GM21576 (cell line): ENCODE results near the gene TCEANC.
"Not testable (repeated sequence)": the region's sequence is repeated elsewhere in the genome, so short reads cannot be mapped to it uniquely, and the experiment has no call there.

ENCODE experiments used
- ATAC-seq: cut with Tn5 transposase; IDR thresholded peaks from one replicate; pipeline ENCODE4 v1.9.1; 2021; ENCODE audit warnings: mild to moderate bottlenecking, moderate library complexity; ENCODE audit not compliant: unreplicated experiment

Gene TCEANC, protein sequence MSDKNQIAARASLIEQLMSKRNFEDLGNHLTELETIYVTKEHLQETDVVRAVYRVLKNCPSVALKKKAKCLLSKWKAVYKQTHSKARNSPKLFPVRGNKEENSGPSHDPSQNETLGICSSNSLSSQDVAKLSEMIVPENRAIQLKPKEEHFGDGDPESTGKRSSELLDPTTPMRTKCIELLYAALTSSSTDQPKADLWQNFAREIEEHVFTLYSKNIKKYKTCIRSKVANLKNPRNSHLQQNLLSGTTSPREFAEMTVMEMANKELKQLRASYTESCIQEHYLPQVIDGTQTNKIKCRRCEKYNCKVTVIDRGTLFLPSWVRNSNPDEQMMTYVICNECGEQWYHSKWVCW

DNA sequence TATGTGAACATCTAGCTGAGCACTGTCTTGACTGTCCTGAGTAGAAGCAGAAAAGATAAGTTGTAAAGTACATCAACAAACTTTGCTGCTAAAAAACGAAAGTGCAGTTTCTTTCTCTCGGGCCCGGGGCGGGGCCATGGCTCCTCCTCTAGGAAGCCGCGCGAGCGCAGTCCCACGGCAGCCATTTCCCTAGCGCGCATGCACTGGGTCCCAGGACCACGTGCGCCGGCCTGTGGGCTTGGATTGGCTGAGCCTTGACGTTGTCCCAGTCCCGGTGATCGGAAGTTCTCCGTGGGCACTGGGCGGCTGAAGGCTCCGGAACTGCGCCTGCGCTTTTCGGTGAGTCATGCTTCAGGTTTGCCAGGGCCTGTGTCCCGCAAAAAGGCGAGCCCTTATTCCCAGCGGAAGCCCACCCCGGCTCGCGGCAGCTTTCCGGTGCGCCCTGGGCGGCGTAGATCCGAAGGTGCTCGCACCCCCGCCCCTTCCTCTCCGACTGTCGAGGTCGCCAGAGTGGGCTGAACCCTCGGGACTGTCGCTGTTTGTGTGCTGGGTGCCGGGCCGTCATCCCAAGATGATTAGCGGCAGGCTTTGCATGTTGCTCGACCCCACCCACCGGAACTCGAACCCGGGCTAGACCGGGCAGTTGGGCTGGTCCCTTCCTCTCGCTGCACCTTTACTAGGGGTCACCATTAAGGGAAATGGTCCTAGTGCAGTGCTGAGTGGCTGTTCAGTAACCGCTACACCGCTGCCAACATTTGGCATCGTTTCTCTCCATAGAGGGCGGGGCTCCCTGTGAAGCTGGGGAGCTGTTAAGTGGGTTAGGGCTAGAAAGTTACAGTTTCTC lies at the start of gene TCEANC:
Gene TCEANC (plus strand): TSS at position 292 of the 844 bp plus-strand sequence. CDS start 9,368 bp downstream, outside the sequence.
- ATAC-seq, result peak; percentile 97

GRCh38 chrX:13605611-13606010 lies 47.3 kb upstream of the TCEANC start:
- no peak for ATAC-seq

DNA sequence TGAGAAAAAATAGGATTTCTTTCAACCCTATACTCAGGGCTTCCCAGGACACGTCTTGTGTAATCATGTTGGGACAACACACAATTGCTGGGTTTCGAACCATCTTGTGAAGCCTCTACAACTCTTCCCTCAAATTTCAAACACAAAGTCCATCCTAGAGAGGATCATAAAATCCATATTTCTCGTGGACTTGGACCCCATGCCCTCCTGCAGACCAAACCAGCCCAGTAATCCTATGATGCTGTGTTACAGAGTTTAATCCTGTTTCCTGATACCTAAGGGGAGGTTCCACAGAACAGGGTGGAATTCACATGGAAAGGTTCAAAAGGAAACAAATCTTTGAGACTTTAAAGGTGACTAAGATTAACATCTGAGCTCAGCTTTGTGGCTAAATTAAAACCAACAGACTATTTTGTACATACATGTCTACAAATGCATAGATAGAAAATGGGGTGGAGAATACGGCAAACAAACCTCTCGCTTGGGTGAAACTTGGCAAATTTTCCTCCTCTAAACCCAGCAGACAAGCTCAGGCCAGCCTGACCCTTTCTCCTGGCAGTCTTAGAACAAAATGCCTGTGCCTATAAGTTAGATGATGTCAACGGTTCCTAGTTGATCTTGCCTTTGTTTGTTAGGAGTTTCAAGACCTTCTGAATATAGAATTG lies 45.5 kb upstream of the TCEANC start:
- ATAC-seq, result no peak

DNA sequence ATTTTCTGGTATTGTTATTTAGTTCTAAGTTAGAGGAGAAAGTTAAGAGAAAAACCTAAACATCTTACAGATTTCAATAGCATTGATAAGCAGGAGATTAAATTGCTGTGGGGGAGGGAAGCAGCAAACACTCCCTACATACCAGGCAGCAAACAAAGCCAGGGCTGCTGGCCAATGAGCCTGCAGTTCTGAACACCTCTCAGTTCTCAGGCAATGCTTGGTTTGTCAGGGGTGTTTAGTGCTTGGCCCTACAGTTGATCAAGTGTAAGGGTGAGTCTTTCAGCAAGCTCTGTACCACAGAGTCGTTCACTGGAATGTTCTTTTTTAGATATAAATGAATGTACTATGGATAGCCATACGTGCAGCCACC lies 45.0 kb upstream of the TCEANC start:
- ATAC-seq, result no peak

DNA sequence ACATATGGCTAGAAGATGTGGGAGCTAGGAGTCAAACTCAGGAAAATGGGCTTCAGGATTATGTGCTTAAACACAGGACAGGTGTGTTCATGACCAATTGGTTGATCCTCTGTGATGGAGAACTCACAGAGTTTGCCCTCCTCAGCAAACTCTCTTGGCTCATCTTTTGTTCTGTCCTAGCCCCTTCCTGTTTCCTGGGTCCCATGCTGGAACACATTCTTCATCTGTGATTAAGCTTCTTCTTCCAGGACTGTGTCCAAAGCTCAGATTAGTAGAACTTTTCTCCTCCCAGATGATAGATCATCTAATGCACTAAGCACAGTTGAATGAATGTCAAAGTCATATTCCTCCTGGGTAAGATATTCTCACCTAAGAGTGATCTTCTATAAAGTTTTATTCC lies 38.8 kb upstream of the TCEANC start:
- no peak for ATAC-seq

GRCh38 chrX:13620207-13620606 lies 32.7 kb upstream of the TCEANC start:
- no peak for ATAC-seq

- no peak for ATAC-seq
These were observed 30.5 kb upstream of the TCEANC start for GRCh38 chrX:13622401-13622964.

DNA sequence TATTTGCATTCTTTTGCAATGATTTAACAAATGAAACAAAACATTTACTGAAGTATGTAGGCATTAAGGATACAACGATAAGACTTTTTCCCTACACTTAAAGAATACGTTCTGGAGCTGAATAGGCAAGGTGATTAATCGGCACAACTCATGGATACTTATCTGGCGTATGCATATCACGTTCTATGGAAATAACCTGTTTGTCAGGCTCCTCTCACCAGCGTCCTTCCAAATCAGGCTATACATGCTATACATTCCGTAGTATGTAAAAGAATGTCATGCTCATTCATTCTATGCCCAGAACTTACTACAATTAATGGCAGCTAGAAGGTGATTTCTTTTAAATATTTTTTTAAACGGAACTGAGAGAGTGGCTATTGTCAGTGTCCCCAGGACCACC lies 25.6 kb upstream of the TCEANC start:
- ATAC-seq, result no peak

- ATAC-seq, result not testable (repeated sequence)
These were observed 15.7 kb upstream of the TCEANC start for GRCh38 chrX:13637224-13637623.

DNA sequence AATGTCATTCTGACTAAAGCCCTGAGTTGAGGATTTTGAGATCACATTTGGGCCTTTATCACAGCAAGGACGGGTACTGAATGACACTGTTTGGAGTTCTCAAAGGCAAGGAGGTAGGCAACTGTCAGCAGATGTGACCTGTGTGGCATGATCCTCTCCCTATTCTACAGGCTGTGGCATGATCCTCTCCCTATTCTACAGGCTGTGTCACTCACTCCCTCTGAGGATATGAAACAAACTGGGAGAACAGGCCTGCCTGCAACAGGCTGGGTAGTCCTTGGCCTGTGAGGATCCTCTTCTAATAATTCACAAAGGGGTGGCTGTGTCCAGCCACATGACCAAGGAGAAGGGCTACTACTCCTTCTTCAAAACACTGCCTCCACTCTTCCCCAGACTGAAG lies 14.9 kb upstream of the TCEANC start:
- no peak for ATAC-seq

DNA sequence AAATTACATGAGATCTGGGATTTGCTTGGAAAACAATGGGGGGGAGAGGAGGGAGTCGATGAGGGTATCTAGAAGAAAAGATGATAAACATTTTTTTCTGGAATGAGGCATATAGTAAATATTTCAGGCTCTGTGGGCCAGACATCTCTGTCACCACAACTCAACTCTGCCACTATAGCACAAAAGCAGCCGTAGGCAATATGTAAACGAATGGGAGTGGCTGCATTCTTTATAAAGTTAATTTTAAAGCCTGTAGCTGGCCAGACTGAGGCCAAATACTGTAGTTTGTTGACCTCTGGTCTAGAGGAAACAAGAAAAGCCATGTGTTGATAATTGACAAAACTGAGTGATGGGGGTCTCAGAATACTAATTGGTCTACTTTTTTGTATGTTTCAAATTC lies 14.1 kb upstream of the TCEANC start:
- no peak for ATAC-seq

DNA sequence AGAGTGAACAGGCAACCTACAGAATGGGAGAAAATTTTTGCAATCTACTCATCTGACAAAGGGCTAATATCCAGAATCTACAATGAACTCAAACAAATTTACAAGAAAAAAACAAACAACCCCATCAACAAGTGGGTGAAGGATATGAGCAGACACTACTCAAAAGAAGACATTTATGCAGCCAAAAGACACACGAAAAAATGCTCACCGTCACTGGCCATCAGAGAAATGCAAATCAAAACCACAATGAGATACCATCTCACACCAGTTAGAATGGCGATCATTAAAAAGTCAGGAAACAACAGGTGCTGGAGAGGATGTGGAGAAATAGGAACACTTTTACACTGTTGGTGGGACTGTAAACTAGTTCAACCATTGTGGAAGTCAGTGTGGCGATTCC lies 11.3 kb upstream of the TCEANC start:
- ATAC-seq, result not testable (repeated sequence)

GRCh38 chrX:13645464-13646153 lies 7.3 kb upstream of the TCEANC start:
- no peak for ATAC-seq

DNA sequence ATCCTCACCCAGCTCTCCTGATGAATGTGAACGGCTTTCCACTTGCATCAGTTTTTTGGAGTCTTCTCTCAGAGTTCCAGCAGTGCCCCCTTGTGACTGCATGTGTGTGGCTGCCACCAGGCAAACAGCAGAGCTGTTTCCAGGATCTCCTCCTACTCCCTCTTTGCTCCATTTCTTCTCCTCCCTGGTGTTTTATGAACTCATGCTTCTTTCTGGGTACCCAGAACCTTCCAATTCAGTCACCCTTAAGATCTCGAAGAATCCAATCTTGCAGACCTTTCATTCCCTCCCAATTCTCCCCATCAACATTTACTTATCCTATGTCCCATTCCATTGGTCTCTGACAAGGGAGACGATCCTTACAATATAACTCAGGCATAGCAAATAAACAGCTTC lies 6.8 kb upstream of the TCEANC start:
- no peak for ATAC-seq

DNA sequence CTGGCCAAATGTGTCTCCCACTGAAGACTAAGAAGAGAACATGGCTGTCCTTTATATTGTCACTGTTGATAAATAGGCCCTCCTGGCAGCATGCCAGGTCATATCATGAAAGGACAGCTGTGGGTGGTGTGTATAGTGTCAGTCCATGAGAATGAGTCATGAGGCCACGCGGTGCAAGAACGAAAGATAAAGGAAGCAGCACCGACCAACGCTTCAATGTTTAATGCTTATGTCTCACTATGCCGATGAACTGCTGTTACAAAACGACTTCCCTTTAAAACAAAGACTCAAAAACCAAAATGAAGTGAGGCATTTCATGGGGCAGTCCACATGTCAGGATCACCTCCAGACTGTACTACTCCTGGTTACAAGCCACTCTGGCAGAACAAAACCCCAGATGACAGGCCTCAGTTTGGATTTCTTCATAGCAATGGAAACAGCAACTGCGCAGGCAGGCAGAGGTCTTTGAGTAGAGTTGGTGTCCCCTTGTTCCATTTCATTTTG lies 5.2 kb upstream of the TCEANC start:
- no peak for ATAC-seq

- ATAC-seq, result not testable (repeated sequence)
These were observed 4.6 kb upstream of the TCEANC start for GRCh38 chrX:13648336-13648735.

DNA sequence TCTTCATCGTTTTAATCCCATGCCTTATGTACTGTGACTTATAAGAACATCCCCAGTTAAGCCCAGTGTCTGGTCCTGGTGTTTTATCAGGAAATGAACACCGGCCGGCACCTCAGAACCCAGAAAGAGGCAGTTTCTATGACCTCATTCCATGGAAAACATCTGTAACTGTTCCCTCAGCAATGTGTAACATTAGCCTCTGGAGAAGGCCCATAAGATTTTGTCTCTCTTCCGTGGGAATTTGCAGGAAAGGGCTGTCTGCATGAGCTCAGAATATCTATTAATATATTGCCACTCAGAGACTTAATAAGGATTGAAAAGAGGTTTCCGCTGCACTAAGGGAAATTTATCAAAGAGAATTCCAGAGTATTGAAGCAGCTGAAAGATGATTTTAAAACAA lies 3.1 kb upstream of the TCEANC start:
- ATAC-seq, result no peak

DNA sequence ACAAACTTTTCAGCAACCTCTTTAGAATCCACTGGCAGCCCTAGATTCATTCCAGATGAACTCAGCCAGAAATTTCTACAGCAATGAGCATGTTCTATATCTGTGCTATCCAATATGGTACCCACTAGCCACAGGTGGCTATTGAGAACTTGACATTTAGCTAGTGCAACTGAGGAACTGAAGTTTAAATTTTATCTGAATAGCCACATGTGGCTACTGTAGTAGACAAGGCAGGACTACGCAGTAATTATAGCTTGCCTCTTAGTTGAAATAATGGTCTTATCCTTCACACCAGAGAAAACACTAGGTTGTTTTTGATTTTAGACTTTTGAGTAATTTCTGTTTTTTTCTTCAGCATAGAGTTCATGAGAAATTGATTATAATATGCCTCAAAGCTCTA lies 2.6 kb upstream of the TCEANC start:
- ATAC-seq, result no peak

DNA sequence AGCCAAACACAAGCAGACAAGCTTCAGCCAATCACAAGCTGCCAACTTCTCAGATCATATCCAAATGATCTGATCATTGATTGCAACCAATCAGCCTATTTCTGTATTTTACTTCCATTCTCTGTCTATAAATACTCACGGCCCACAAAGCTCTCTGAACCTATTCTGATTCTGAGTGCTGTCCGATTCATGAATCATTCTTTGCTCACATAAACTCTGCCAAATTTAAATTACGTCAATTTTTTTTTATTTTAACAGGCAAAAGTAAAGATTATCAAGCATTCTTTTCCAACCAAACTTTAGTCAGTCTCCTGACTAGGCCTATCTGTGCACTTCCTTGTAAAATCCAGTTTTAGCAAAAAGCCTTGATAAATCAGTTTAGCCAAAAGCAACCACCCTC lies 1.8 kb upstream of the TCEANC start:
- no peak for ATAC-seq

- no peak for ATAC-seq
These were observed 601 bp upstream of the TCEANC start for GRCh38 chrX:13652287-13652793.
